Inferior parietal cortex (tissue), 1 donor: Measurements from ENCODE around the gene ESPNL.
"Not testable (repeated sequence)": the region's sequence is repeated elsewhere in the genome, so short reads cannot be mapped to it uniquely, and the experiment has no call there.

Experiments used
- DNase-seq: peaks from one replicate; pipeline ENCODE4 v3.0.0-alpha.2; 2016; ENCODE audit errors: extremely low spot score

ESPNL gene, protein sequence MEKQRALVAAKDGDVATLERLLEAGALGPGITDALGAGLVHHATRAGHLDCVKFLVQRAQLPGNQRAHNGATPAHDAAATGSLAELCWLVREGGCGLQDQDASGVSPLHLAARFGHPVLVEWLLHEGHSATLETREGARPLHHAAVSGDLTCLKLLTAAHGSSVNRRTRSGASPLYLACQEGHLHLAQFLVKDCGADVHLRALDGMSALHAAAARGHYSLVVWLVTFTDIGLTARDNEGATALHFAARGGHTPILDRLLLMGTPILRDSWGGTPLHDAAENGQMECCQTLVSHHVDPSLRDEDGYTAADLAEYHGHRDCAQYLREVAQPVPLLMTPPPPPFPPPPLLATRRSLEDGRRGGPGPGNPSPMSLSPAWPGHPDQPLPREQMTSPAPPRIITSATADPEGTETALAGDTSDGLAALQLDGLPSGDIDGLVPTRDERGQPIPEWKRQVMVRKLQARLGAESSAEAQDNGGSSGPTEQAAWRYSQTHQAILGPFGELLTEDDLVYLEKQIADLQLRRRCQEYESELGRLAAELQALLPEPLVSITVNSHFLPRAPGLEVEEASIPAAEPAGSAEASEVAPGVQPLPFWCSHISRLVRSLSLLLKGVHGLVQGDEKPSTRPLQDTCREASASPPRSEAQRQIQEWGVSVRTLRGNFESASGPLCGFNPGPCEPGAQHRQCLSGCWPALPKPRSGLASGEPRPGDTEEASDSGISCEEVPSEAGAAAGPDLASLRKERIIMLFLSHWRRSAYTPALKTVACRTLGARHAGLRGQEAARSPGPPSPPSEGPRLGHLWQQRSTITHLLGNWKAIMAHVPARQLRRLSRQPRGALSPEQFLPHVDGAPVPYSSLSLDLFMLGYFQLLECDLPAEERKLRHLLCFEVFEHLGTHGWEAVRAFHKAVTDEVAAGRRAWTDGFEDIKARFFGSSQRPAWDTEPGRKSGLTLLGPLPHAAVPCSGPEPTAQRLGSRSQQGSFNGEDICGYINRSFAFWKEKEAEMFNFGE

GRCh38 chr2:238100049-238100820, at the start of gene ESPNL:
Gene ESPNL (plus strand): TSS chr2:238100340. CDS start chr2:238100420, 80 bp downstream.
- DNase-seq = no peak

DNA sequence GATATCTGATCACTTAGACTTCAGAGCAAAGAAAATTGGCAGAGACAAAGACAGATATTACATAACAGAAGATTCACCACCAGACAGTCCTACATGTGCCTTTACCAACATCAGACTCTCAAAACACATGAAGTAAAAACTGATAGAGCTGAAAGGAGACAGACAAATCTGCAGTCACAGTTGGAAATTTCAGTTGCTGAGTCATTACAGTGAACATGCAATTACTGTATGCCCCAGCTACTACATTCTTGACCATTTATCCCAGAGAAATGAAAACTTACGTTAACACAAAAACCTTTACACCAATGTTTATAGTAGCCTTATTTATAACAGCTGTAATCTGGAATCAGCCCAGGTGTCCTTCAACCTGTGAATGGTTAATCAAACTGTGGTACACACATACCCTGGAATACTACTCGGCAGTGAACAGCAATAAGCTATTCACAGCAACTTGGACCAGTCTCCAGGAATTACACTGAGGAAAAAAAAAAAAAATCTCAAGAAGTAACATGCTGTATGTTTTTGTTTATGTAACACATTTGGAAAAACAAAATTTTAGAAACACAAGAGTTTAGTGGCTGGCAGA, 46.9 kb upstream of the ESPNL start:
- DNase-seq = no peak

DNA sequence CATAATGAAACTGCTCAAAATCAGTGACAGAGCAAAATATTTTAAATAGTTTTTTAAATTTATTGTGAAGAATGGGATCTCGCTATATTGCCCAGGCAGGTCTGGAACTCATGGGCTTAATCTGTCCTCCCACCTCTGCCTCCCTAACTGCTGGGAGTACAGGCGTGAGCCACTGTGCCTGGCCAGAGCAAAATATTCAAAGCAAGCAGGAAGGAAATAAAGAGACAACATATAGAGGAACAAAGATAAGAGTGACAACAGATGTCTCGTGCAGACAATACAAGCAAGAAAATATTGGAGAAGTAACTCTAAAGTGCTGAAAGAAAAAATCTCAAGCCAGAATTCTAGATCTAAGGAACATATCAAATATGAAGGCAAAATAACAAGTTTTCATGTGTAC, 44.3 kb upstream of the ESPNL start:
- DNase-seq = no peak

- not testable (repeated sequence) for DNase-seq
These were observed 42.2 kb upstream of the ESPNL start for GRCh38 chr2:238057696-238058575.

- DNase-seq = no peak
These were observed 40.6 kb upstream of the ESPNL start for GRCh38 chr2:238059505-238059904.

DNA sequence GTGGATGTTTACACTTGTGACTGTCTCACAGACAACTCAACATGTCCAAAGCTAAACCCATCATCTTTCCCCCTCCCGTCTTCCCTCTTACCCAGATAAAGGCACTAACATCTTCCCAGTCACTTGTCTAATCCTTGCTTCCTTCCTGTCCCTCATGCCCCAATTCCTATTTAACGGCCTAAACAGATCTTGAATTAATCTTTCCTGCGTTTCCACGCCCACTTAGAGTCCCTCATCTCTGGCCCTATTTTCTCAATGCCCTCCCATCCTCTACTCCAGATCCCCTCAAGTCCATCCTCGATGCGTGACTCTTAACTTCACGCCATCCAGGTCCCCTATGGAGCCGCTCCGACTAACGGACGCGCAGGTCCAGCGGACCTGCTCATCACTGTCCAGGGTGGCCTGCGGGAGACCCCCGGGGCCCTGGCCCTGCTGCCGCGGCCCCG, 40.0 kb upstream of the ESPNL start:
- DNase-seq = no peak

GRCh38 chr2:238060542-238061314, 39.4 kb upstream of the ESPNL start, which contains the start of gene SCLY:
Gene SCLY (plus strand): TSS chr2:238061001. CDS start chr2:238061055, 54 bp downstream.
- peak; percentile 94 for DNase-seq

- DNase-seq = no peak
These were observed 38.6 kb upstream of the ESPNL start for GRCh38 chr2:238061315-238062202.

- DNase-seq = no peak
These were observed 36.5 kb upstream of the ESPNL start for GRCh38 chr2:238063414-238064189.

DNA sequence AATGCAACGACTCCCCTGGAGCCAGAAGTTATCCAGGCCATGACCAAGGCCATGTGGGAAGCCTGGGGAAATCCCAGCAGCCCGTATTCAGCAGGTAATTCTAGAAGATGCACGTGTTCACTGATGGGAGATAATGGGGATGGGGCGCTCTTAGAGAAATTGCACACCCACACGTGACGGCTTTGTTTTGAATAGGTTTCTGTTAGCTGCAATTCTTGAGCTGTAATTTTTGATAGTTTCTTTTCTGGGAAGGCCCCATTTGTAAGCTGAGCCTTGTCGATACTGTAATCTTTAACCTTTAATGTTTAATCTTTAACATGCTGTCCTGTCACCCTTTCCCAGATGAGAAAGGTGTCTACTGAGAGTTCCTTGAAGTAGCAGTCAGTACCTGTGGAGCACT, 35.8 kb upstream of the ESPNL start:
- DNase-seq = no peak

GRCh38 chr2:238065071-238065846, 34.9 kb upstream of the ESPNL start:
- no peak for DNase-seq

GRCh38 chr2:238066218-238066617, 33.9 kb upstream of the ESPNL start:
- DNase-seq = no peak

DNA sequence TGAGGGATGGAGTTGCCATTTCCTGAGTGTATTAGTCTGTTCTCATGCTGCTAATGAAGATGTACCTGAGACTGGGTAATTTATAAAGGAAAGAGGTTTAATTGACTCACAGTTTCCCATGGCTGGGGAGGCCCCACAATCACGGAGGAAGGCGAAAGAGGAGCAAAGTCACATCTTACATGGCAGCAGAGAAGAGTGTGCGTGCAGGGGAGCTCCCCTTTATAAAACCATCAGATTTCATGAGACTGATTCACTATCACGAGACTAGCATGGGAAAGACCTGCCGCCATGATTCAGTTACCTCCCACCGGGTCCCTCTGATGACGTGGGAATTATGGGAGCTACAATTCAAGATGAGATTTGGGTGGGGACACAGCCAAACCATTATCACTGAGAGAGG, 33.4 kb upstream of the ESPNL start:
- DNase-seq = not testable (repeated sequence)

- no peak for DNase-seq
These were observed 32.2 kb upstream of the ESPNL start for GRCh38 chr2:238067939-238068338.

DNA sequence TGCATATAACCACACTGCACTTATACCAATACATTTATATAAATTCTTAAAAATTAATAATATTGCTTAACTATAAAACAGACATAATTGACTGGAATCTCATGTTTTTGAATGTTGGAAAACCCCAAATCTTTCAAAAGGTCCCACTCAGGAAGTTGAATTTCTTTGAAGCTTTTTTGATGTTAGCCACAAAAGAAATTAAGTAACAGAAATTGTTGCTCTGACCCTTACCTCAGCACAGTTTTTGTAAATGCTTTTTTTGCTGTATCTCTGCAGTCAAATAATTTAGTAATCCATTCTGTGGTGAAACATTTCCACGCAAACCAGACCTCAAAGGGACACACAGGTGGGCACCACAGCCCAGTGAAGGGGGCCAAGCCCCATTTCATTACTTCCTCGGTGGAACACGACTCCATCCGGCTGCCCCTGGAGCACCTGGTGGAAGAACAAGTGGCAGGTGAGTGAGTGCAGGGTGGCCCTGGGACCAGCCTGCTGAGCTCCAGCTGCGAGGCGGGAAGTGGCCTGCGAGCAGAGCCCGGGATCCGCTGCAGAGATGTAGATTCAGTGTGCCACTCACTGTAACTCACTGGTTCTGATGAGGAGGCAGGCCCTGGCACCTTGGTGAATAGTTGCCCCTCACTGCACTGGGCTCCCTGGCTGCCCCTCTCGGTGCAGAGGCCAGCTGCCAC, 31.0 kb upstream of the ESPNL start:
- no peak for DNase-seq

- no peak for DNase-seq
These were observed 30.3 kb upstream of the ESPNL start for GRCh38 chr2:238069877-238070276.
